B cell (primary cell): ENCODE data around the gene PDZK1. TPM values are rescaled to one million over a fixed set of nuclear protein-coding genes. Genes with fewer than 3 reads are reported as not detected.

ENCODE experiments used
- ATAC-seq: fragments of 200-7000 bp; cut with Tn5 transposase; one replicate; pipeline ENCODE4 v1.10.0; 2021; ENCODE audit warnings: low read depth, mild to moderate bottlenecking, moderate number of reproducible peaks, moderate library complexity
- CTCF ChIA-PET: fragments of 350-600 bp; sonication (Branson Sonifier 250); formaldehyde crosslinking; loops from one replicate; lab custom pipeline; 2021; ENCODE audit warnings: antibody characterized with exemption, inconsistent platforms; lab: Charles Lee
- POLR2A ChIA-PET: fragments of 350-600 bp; sonication (Branson Sonifier 250); formaldehyde crosslinking; loops from one replicate; lab custom pipeline; 2021; ENCODE audit warnings: antibody characterized with exemption; lab: Charles Lee
- DNase-seq: peaks from one replicate; pipeline ENCODE4 v3.0.0; 2013
- H2AFZ ChIP-seq: 2 replicates; pipeline ENCODE4 v1.6.1; 2012; ENCODE audit warnings: mild to moderate bottlenecking, low read depth, low read length; ENCODE audit not compliant: insufficient read depth, poor library complexity, severe bottlenecking
- H3K27ac ChIP-seq, 2 donors: 1 replicate in 1 of 2; 2 replicates in 1 of 2; pipeline ENCODE4 v1.5.1; 2012 to 2013; ENCODE audit warnings: low read length in 2 of 2, mild to moderate bottlenecking in 2 of 2, moderate library complexity in 1 of 2
- H3K27me3 ChIP-seq, 4 experiments: fragments of 200-600 bp in 1 of 4; sonication (generic) in 1 of 4; replicated peaks in 1 of 4; 1 replicate in 2 of 4; 2 replicates in 2 of 4; pipeline versions ENCODE4 v1.6.1 to v1.7.0; 2013 to 2016; ENCODE audit warnings: low read length in 3 of 4, mild to moderate bottlenecking in 2 of 4, mixed read lengths in 1 of 4, moderate library complexity in 1 of 4; ENCODE audit not compliant: insufficient read depth in 4 of 4, control insufficient read depth in 3 of 4; ENCODE audit errors: control extremely low read depth in 1 of 4
- H3K36me3 ChIP-seq, 2 experiments: replicated peaks in 1 of 2; 1 replicate in 1 of 2; 2 replicates in 1 of 2; pipeline versions ENCODE4 v1.6.1 to v1.7.1; 2013; ENCODE audit warnings: low read length in 1 of 2; ENCODE audit not compliant: insufficient read depth in 2 of 2, control insufficient read depth in 1 of 2; ENCODE audit errors: control extremely low read depth in 1 of 2, extremely low read depth in 1 of 2
- H3K4me1 ChIP-seq, 2 donors: fragments of 200-600 bp in 1 of 2; sonication (generic) in 1 of 2; 1 replicate in 1 of 2; 2 replicates in 1 of 2; pipeline versions ENCODE4 v1.5.1 to v1.6.1; 2013 to 2017; ENCODE audit warnings: low read length in 2 of 2; ENCODE audit not compliant: control insufficient read depth in 2 of 2, insufficient read depth in 2 of 2
- H3K4me2 ChIP-seq: replicated peaks from 2 replicates; pipeline ENCODE3; 2012; ENCODE audit warnings: mild to moderate bottlenecking, low read depth, low read length; ENCODE audit not compliant: poor library complexity, severe bottlenecking
- H3K4me3 ChIP-seq, 5 experiments: fragments of 200-600 bp in 1 of 5; sonication (generic) in 1 of 5; 1 replicate in 3 of 5; 2 replicates in 2 of 5; pipeline versions ENCODE4 v1.5.1 to v1.7.0; 2011 to 2016; ENCODE audit warnings: low read length in 4 of 5, mild to moderate bottlenecking in 4 of 5, low read depth in 2 of 5, control low read depth in 1 of 5, moderate library complexity in 1 of 5; ENCODE audit not compliant: insufficient read depth in 1 of 5; ENCODE audit errors: control extremely low read depth in 1 of 5, extremely low read depth in 1 of 5
- H3K79me2 ChIP-seq: fragments of 200-600 bp; sonication (generic); one replicate; pipeline ENCODE4 v1.6.0; 2016; ENCODE audit warnings: low read length; ENCODE audit not compliant: control insufficient read depth, insufficient read depth
- H3K9ac ChIP-seq: fragments of 200-600 bp; sonication (generic); 2 replicates; pipeline ENCODE4 v1.6.1; 2017; ENCODE audit warnings: mild to moderate bottlenecking, low read length, moderate library complexity
- H3K9me3 ChIP-seq, 3 donors: one replicate each; pipeline versions ENCODE4 v1.6.1 to v1.7.1; 2013; ENCODE audit warnings: low read length in 2 of 3; ENCODE audit not compliant: control insufficient read depth in 2 of 3, insufficient read depth in 1 of 3; ENCODE audit errors: control extremely low read depth in 1 of 3
- H4K20me1 ChIP-seq: 2 replicates; pipeline ENCODE4 v1.6.0; 2012; ENCODE audit warnings: mild to moderate bottlenecking, low read length; ENCODE audit not compliant: insufficient read depth, control insufficient read depth, poor library complexity, severe bottlenecking
- H3K27ac Mint-ChIP-seq: one replicate; pipeline ENCODE4 v1.8.0; 2021; ENCODE audit warnings: mixed read lengths
- H3K27me3 Mint-ChIP-seq: one replicate; pipeline ENCODE4 v1.8.0; 2021; ENCODE audit warnings: mixed read lengths
- H3K4me1 Mint-ChIP-seq: one replicate; pipeline ENCODE4 v1.8.0; 2021; ENCODE audit warnings: mixed read lengths
- H3K4me3 Mint-ChIP-seq: one replicate; pipeline ENCODE4 v1.8.0; 2021; ENCODE audit warnings: mixed read lengths
- H3K9me3 Mint-ChIP-seq: one replicate; pipeline ENCODE4 v1.8.0; 2022; ENCODE audit warnings: mixed read lengths; ENCODE audit not compliant: insufficient read depth
- CTCF ChIP-seq: fragments of 200-600 bp; IDR thresholded peaks from one replicate; pipeline ENCODE4 v1.8.0; 2022; ENCODE audit warnings: antibody characterized with exemption, mild to moderate bottlenecking
- EZH2 ChIP-seq: IDR thresholded peaks from 2 replicates; pipeline ENCODE4 v1.6.1; 2012; ENCODE audit warnings: borderline replicate concordance, low read depth, mild to moderate bottlenecking, moderate library complexity, low read length; ENCODE audit not compliant: insufficient read depth, poor library complexity, severe bottlenecking
- WGBS: methylation state at CpG from one replicate; pipeline ENCODE4 v1.1.5; 2013; ENCODE audit warnings: missing lambda C conversion rate; ENCODE audit not compliant: insufficient coverage; 5-methylcytosine and 5-hydroxymethylcytosine counted together
- intact Hi-C: fragments of 100-400 bp; cut with micrococcal nuclease; formaldehyde crosslinking; loops from one replicate; pipeline ENCODE4 v1.10.0; 2022
- polyA plus RNA-seq: library from polyadenylated mRNA; depleted of rRNA; stranded (reverse); fragments of >200 nt; gene quantifications from 2 replicates; pipeline ENCODE4 v1.2.3, GENCODE V29; 2012
- total RNA-seq, 2 donors: library from RNA; stranded (reverse); fragments of 120-200 nt in 1 of 2; gene quantifications; 1 replicate in 1 of 2; 2 replicates in 1 of 2; pipeline versions ENCODE4 v1.2.3 to v1.2.4, GENCODE V29; 2013 to 2022

PDZK1 gene
- total and polyA plus RNA-seq, 2 donors (not counting 1 experiment from before 2014, with no cell fraction given): 0.34 TPM; not detected in 1

GRCh38 chr1:145720878-145721671 is 13.9 kb upstream of the PDZK1 start:
- POLR2A ChIA-PET: interaction anchor here (0.7 kb wide), 1 partner anchor 316 kb away, joined by 3 read pairs; no protein-coding TSS in a partner anchor
- intact Hi-C loops: no loop called here
- H3K4me1 ChIP-seq: peaks cover 10% of the 10 kb centered on the region in 2 donors

More at GRCh38 chr1:145720878-145721671, 13.9 kb upstream of the PDZK1 start:
- no peaks in the 10 kb centered on the region for H3K36me3 ChIP-seq
- no peak overlapping the region for H3K27ac ChIP-seq
- no peaks in the 10 kb centered on the region for H4K20me1 ChIP-seq
- peaks cover 0 to 19% (median 9%) of the 10 kb centered on the region in 4 experiments for H3K27me3 ChIP-seq
- Mint-ChIP-seq H3K4me3 (peak overlapping the region; percentile 74), H3K9me3 (no peaks in the 10 kb centered on the region), H3K27ac (peak overlapping the region; percentile 16), H3K27me3 (peaks cover 20% of the 10 kb centered on the region), H3K4me1 (peaks cover 9% of the 10 kb centered on the region)
- TF ChIP-seq CTCF (peak; percentile 98), EZH2 (no peak)
- peak overlapping the region; percentile 71 for H3K4me2 ChIP-seq
- peak overlapping the region; percentile 41 for H3K9ac ChIP-seq
- peak overlapping the region in 3 of 5 experiments; percentile 5 to 46 (median 36) for H3K4me3 ChIP-seq
- peaks cover 0 to 4% (median 0%) of the 10 kb centered on the region in 3 donors for H3K9me3 ChIP-seq
- H2AFZ ChIP-seq: peak overlapping the region; percentile 70
- ATAC-seq: peak; percentile 86
- CTCF ChIA-PET: interaction anchor here (0.6 to 1.5 kb wide), 14 partner anchors 8 to 311 kb away, joined by 3 to 7 read pairs (median 4); partner anchors contain the start of gene PDZK1
- peak; percentile 79 for DNase-seq
- WGBS: 15% methylated on average over 47 of the region's 47 CpGs
- no peaks in the 10 kb centered on the region for H3K79me2 ChIP-seq
